ENCODE data around the gene DAGLA.

DNA sequence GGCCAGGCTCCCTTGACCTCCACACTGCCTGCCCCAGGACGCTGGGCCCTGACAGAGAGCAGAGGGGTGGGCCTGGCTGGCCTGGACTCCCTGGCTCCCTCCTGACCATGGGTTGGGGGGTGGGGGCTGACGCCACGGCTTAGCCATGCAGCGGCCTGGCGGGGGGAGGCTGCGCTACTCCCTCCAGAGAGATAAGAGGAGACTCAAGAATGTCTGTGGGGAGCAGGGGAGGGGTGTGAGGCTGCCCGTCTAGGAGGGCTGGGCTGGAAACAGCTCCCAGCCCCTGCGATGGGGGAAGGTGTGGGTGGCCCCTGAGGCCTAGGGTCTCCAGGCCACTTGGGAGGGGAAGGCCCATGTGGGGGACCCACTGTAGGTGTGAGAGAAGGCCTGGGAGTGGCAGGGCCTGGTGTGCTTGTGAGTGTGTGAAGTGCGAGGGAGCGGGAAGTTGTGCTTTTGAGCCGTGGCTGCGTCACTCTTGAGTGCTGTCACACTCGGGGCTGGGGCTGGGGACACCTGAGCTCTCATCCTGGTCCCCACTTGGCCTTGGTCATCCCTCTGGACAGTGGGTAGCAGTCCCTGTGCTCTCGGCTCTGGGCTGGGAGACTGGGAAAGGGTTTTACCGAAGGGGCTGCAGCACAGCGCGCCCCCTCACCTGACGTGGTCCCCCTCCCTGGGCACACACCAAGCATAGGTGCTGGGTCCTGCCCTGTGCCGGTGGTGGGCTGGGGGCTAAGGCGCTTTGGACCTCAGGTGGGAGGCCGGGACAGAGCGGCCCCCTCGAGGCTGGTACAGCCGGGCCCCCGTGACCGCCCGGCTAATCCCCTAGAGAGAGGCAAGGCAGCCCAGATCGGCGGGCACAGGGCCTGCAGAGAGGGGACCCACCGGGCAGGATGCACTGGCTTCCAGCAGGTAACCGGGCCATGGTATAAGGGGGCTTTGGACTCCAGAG, 74.6 kb downstream of the DAGLA start:
- TF ChIP-seq POLR2A (IDR thresholded peaks at IDR 0.05): no peak
- TF ChIP-seq, protein P1, sequence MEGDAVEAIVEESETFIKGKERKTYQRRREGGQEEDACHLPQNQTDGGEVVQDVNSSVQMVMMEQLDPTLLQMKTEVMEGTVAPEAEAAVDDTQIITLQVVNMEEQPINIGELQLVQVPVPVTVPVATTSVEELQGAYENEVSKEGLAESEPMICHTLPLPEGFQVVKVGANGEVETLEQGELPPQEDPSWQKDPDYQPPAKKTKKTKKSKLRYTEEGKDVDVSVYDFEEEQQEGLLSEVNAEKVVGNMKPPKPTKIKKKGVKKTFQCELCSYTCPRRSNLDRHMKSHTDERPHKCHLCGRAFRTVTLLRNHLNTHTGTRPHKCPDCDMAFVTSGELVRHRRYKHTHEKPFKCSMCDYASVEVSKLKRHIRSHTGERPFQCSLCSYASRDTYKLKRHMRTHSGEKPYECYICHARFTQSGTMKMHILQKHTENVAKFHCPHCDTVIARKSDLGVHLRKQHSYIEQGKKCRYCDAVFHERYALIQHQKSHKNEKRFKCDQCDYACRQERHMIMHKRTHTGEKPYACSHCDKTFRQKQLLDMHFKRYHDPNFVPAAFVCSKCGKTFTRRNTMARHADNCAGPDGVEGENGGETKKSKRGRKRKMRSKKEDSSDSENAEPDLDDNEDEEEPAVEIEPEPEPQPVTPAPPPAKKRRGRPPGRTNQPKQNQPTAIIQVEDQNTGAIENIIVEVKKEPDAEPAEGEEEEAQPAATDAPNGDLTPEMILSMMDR (IDR thresholded peaks at IDR 0.05 in 8 of 11, conservative IDR thresholded peaks at IDR 0.05 in 3 of 11): no peak
